ENCODE measurements around the gene HBE1.

The HBE1 gene

DNA sequence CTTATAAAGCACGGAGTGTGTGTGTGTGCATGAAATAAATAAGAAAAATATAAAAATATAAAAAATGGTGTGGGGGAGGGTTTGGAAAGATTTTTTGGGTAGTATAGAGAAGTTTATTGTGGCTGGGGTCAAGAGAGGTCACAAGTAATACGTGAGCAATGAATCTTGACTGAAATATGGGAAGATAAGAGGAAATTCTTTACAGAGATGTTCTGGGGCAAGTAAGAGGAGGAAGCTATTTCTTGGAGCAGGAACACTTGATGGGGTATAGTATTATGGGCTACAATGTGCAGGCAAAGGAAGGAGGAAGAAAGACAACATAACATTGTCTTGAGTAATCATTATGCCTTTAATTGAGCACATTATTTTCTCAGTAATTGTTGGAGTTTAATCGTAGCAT, 37.6 kb downstream of the HBE1 start:
- no peak for DNase-seq

GRCh38 chr11:5231111-5231510, 38.6 kb downstream of the HBE1 start:
- DNase-seq, result no peak

DNA sequence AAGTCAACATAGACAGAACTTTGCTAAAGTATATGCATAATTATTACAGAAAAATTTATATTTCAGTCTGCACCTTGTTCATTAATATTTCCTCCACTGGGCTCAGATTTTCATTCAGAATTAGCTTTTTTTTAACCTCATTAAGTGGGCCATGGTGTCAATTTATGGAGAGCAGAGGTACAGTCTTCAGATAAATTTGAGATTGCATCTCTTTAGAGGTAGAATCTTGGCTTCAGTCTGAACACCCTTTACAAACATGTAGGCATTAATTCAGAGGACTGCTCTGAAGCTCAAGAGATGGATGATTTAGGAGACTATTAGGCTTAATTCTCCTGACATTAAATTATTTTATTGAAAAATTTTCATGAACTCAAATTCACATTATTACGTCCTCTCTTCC, 39.5 kb downstream of the HBE1 start:
- DNase-seq, result no peak

DNA sequence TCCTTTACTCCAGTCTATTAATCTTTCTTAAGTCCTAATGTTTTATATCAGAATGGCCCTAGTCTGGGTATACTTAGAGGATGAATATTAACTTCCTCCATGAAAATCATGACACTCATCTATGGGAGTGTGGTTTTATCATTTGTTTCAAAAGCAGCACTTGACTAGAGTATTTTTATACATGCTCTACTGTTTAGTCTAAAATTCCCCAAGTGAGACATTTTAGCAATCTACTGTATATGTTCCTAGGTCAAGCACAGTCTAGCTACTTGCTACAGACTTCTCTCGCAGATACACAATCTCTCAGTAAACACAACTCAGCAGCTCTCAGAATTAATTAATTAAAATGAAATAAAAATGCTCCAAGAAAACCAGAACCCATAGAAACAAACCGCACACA, 39.9 kb downstream of the HBE1 start:
- no peak for DNase-seq

DNA sequence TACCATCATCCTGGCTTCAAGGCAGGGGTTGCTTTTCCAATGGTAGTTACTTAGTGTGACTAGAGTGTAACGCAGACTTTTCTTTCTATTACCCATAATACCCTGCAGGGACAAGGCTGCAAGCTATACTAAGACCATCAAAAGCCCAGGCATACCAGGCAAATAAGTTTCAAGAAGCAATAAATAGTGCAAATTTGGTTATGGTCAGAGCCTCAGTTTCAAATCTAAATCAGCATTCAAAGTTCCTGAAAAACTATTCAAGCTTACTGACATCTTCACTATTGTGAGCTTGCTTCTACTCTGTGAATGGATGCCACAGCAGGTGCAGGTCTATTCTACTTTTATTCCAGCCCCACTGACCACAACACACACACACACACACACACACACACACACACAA, 40.4 kb downstream of the HBE1 start:
- no peak for DNase-seq

DNA sequence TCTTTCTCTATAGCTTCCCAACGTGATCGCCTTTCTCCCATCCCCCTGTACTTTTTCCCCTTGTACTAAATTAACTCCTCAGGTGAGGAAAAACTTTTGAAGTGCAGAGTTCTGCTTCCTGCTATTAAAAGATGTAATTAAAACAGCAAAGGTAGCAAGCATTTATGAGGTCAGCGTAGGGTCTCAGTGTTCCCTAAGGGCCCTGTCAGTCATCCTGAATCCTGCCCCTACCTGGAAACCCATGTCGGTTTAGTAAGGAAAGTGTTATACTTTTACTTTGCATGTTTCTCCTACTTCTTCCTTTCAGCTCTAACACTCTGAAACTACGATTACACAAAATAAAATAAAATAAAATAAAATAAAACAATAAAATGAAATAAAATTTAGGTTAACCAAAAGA, 41.6 kb downstream of the HBE1 start:
- no peak for DNase-seq

GRCh38 chr11:5227681-5228080, 42.1 kb downstream of the HBE1 start:
- no peak for DNase-seq

DNA sequence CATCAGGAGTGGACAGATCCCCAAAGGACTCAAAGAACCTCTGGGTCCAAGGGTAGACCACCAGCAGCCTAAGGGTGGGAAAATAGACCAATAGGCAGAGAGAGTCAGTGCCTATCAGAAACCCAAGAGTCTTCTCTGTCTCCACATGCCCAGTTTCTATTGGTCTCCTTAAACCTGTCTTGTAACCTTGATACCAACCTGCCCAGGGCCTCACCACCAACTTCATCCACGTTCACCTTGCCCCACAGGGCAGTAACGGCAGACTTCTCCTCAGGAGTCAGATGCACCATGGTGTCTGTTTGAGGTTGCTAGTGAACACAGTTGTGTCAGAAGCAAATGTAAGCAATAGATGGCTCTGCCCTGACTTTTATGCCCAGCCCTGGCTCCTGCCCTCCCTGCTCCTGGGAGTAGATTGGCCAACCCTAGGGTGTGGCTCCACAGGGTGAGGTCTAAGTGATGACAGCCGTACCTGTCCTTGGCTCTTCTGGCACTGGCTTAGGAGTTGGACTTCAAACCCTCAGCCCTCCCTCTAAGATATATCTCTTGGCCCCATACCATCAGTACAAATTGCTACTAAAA, 42.9 kb downstream of the HBE1 start, which contains the start of gene HBB:
Gene HBB, minus strand, starts transcription at position 340 of the 579 bp plus-strand sequence. Its CDS starts 50 bp downstream, at position 290.
- no peak for DNase-seq

- no peak for DNase-seq
Measured at GRCh38 chr11:5225480-5225871, 44.3 kb downstream of the HBE1 start.

GRCh38 chr11:5224538-5225479, 44.9 kb downstream of the HBE1 start:
- DNase-seq, result no peak

DNA sequence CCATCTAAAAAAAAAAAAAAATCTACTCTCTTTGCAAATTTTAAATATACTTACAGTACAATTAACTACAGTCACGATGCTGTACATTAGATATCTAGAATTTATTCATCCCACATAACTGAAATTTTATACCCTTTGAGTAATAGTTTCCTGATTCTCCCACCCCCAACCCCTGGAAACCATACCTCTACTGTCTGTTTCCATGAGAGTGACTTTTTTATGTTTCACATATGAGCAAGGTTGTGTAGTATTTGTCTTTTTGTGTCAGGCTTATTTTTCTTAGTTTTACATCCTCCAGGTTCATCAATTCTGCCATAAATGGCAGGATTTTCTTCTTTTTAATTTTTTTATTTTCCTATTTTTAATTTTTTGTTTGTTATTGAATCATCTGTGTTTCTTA, 46.1 kb downstream of the HBE1 start:
- no peak for DNase-seq

GRCh38 chr11:5223146-5223545, 46.6 kb downstream of the HBE1 start:
- DNase-seq, result no peak
